Right renal cortex interstitium (tissue), 3 donors: ENCODE results near the gene CIC. TPM values are rescaled to one million over a fixed set of nuclear protein-coding genes. Genes with fewer than 3 reads are reported as not detected.

Experiments
- DNase-seq, 3 donors: peaks; one replicate each; pipeline ENCODE4 v3.0.0-alpha.2; 2013; ENCODE audit warnings: low read depth in 3 of 3, low spot score in 2 of 3
- polyA plus RNA-seq, 3 donors: library from polyadenylated mRNA; unstranded; fragments of 120-200 nt; gene quantifications; one replicate each; pipeline ENCODE4 v1.2.1, GENCODE V29; 2013; ENCODE audit not compliant: insufficient read length in 3 of 3

CIC gene
- polyA plus RNA-seq, 3 donors = 34.0 to 42.0 (median 39.2) TPM

GRCh38 chr19:42242512-42243409 is 26.3 kb upstream of the CIC start, which contains the start of gene GSK3A:
TSS of gene GSK3A (minus strand) at chr19:42242602. CDS start at chr19:42242465, 137 bp downstream.
- DNase-seq = peak; percentile 98 to 99 (median 98)

- DNase-seq = peak; percentile 91 to 93 (median 93)
These were observed 24.5 kb upstream of the CIC start for GRCh38 chr19:42244347-42245220.

- DNase-seq = no peak
These were observed 23.8 kb upstream of the CIC start for GRCh38 chr19:42245231-42245630.

GRCh38 chr19:42246143-42246921 is 22.7 kb upstream of the CIC start:
- no peak for DNase-seq

GRCh38 chr19:42246922-42247639 is 22.0 kb upstream of the CIC start:
- DNase-seq = no peak

- DNase-seq = no peak
These were observed 21.3 kb upstream of the CIC start for GRCh38 chr19:42247640-42248199.

- DNase-seq = no peak
These were observed 20.5 kb upstream of the CIC start for GRCh38 chr19:42248270-42249148.

- no peak for DNase-seq
These were observed 19.8 kb upstream of the CIC start for GRCh38 chr19:42249149-42249750.

GRCh38 chr19:42249769-42250168 is 19.3 kb upstream of the CIC start:
- DNase-seq = no peak

GRCh38 chr19:42250183-42250665 is 18.8 kb upstream of the CIC start:
- no peak for DNase-seq

GRCh38 chr19:42250666-42251531 is 18.2 kb upstream of the CIC start:
- no peak for DNase-seq

- DNase-seq = no peak
These were observed 17.3 kb upstream of the CIC start for GRCh38 chr19:42251572-42252358.

GRCh38 chr19:42252365-42253244 is 16.4 kb upstream of the CIC start:
- no peak for DNase-seq

GRCh38 chr19:42253245-42254088 is 15.6 kb upstream of the CIC start:
- DNase-seq = no peak
